ENCODE measurements around the gene STK33. TPM values are rescaled to one million over a fixed set of nuclear protein-coding genes. Genes with fewer than 3 reads are reported as not detected.

Gene STK33
- total and polyA plus RNA-seq, 2 of the 13 experiments (the other 11 are each of a cell fraction or from before 2014, with no cell fraction given), result 2.7 to 12.6 TPM

GRCh38 chr11:8503910-8504364, 90.1 kb downstream of the STK33 start (continued):
- TF ChIP-seq ZNF781 (CRISPR knock-in tag; IDR thresholded peaks at IDR 0.05; ENCODE audit: borderline replicate concordance, not compliant biosample characterization) (no peak), ZSCAN5A (CRISPR knock-in tag; IDR thresholded peaks at IDR 0.05; ENCODE audit: borderline replicate concordance) (no peak), ZNF224 (CRISPR knock-in tag; IDR thresholded peaks at IDR 0.05) (no peak), ZBTB38 (CRISPR knock-in tag; IDR thresholded peaks at IDR 0.05) (no peak), PBX3 (CRISPR knock-in tag; IDR thresholded peaks at IDR 0.05; ENCODE audit: borderline replicate concordance) (no peak), ELF3 (CRISPR knock-in tag; IDR thresholded peaks at IDR 0.05) (no peak), FOXM1 (CRISPR knock-in tag; IDR thresholded peaks at IDR 0.05) (no peak), NFKBIZ (CRISPR knock-in tag; IDR thresholded peaks at IDR 0.05) (no peak), SUZ12 (IDR thresholded peaks at IDR 0.05; ENCODE audit: low read depth, low read length) (no peak), NR2F6 (IDR thresholded peaks at IDR 0.05) (no peak), NR2F6 (CRISPR knock-in tag; IDR thresholded peaks at IDR 0.05) (peak; percentile 20; the same call in 1 of the 2 replicates), RFX3 (CRISPR knock-in tag; IDR thresholded peaks at IDR 0.05) (no peak), ZNF101 (CRISPR knock-in tag; IDR thresholded peaks at IDR 0.05; ENCODE audit: borderline replicate concordance, low read depth) (no peak), ZBTB46 (CRISPR knock-in tag; IDR thresholded peaks at IDR 0.05; ENCODE audit: borderline replicate concordance) (no peak), ZNF354B (CRISPR knock-in tag; IDR thresholded peaks at IDR 0.05) (no peak), ZNF766 (CRISPR knock-in tag; IDR thresholded peaks at IDR 0.05; ENCODE audit: borderline replicate concordance) (no peak), ZNF512 (CRISPR knock-in tag; IDR thresholded peaks at IDR 0.05) (no peak), ZNF772 (CRISPR knock-in tag; IDR thresholded peaks at IDR 0.05) (no peak), SALL1 (CRISPR knock-in tag; IDR thresholded peaks at IDR 0.05) (peak; percentile 24; the same call in 1 of the 2 replicates), ZNF12 (CRISPR knock-in tag; IDR thresholded peaks at IDR 0.05) (no peak), MYNN (CRISPR knock-in tag; IDR thresholded peaks at IDR 0.05; ENCODE audit: low read depth) (no peak), ZNF484 (CRISPR knock-in tag; IDR thresholded peaks at IDR 0.05; ENCODE audit: borderline replicate concordance, low read depth) (no peak), GABPB1 (CRISPR knock-in tag; IDR thresholded peaks at IDR 0.05) (no peak), ZNF350 (CRISPR knock-in tag; IDR thresholded peaks at IDR 0.05; ENCODE audit: borderline replicate concordance, low read depth) (no peak), RBFOX2 (IDR thresholded peaks at IDR 0.05; ENCODE audit: low read depth, low read length) (no peak), TMF1 (CRISPR knock-in tag; IDR thresholded peaks at IDR 0.05; ENCODE audit: low read depth) (no peak)
